HCT116 (cell line): Measurements from ENCODE around the gene PSG4.
"Not testable (repeated sequence)": the region's sequence is repeated elsewhere in the genome, so short reads cannot be mapped to it uniquely, and the experiment has no call there.

Experiments used
- ATF3 ChIP-seq: IDR thresholded peaks from 2 replicates; pipeline ENCODE4 v1.6.1; 2012
- CEBPB ChIP-seq: IDR thresholded peaks from 2 replicates; pipeline ENCODE4 v1.6.1; 2012; ENCODE audit warnings: low read depth
- CTCF ChIP-seq, 3 experiments: fragments of 200-600 bp in 1 of 3; sonication (generic) in 1 of 3; IDR thresholded peaks in 2 of 3; conservative IDR thresholded peaks in 1 of 3; 2 replicates each; pipeline ENCODE4 v1.5.1; 2012 to 2017; ENCODE audit warnings: low read depth in 2 of 3, low read length in 2 of 3, antibody characterized with exemption in 1 of 3, borderline replicate concordance in 1 of 3, control low read depth in 1 of 3, mild to moderate bottlenecking in 1 of 3, mixed read lengths in 1 of 3, mixed run types in 1 of 3, moderate library complexity in 1 of 3; ENCODE audit not compliant: insufficient read depth in 1 of 3
- JUND ChIP-seq: IDR thresholded peaks from 2 replicates; pipeline ENCODE4 v1.6.1; 2012
- POLR2A ChIP-seq: IDR thresholded peaks from 2 replicates; pipeline ENCODE4 v1.7.0; 2011; ENCODE audit warnings: borderline replicate concordance; ENCODE audit not compliant: insufficient read depth, insufficient read length; ENCODE audit errors: extremely low read depth
- POLR2AphosphoS5 ChIP-seq: IDR thresholded peaks from 2 replicates; pipeline ENCODE4 v1.6.1; 2011; ENCODE audit warnings: mild to moderate bottlenecking, low read depth, low read length, moderate library complexity
- SRF ChIP-seq: IDR thresholded peaks from 2 replicates; pipeline ENCODE4 v1.6.1; 2012; ENCODE audit warnings: low read depth
- ZNF274 ChIP-seq: fragments of 200-500 bp; sonication (Bioruptor generic); IDR thresholded peaks from 2 replicates; pipeline ENCODE4 v1.6.1; 2014; ENCODE audit warnings: mild to moderate bottlenecking, low read depth, low read length, inconsistent platforms
- TF ChIP-seq, protein P1 (sequence below): IDR thresholded peaks from 2 replicates; pipeline ENCODE4 v1.6.1; 2012
- TF ChIP-seq, protein P2 (sequence below): IDR thresholded peaks from 2 replicates; pipeline ENCODE4 v1.6.1; 2012; ENCODE audit warnings: low read depth

- not testable (repeated sequence) for TF ChIP-seq CTCF (IDR thresholded peaks at IDR 0.05 in 2 of 3, conservative IDR thresholded peaks at IDR 0.05 in 1 of 3; ENCODE audit: borderline replicate concordance in 1 of 3, insufficient read depth in 1 of 3, low read depth in 2 of 3, low read length in 2 of 3); ATF3; SRF; ZNF274; POLR2A; POLR2AphosphoS5; JUND; CEBPB
- TF ChIP-seq, protein P1, sequence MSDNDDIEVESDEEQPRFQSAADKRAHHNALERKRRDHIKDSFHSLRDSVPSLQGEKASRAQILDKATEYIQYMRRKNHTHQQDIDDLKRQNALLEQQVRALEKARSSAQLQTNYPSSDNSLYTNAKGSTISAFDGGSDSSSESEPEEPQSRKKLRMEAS = not testable (repeated sequence)
- TF ChIP-seq, protein P2, sequence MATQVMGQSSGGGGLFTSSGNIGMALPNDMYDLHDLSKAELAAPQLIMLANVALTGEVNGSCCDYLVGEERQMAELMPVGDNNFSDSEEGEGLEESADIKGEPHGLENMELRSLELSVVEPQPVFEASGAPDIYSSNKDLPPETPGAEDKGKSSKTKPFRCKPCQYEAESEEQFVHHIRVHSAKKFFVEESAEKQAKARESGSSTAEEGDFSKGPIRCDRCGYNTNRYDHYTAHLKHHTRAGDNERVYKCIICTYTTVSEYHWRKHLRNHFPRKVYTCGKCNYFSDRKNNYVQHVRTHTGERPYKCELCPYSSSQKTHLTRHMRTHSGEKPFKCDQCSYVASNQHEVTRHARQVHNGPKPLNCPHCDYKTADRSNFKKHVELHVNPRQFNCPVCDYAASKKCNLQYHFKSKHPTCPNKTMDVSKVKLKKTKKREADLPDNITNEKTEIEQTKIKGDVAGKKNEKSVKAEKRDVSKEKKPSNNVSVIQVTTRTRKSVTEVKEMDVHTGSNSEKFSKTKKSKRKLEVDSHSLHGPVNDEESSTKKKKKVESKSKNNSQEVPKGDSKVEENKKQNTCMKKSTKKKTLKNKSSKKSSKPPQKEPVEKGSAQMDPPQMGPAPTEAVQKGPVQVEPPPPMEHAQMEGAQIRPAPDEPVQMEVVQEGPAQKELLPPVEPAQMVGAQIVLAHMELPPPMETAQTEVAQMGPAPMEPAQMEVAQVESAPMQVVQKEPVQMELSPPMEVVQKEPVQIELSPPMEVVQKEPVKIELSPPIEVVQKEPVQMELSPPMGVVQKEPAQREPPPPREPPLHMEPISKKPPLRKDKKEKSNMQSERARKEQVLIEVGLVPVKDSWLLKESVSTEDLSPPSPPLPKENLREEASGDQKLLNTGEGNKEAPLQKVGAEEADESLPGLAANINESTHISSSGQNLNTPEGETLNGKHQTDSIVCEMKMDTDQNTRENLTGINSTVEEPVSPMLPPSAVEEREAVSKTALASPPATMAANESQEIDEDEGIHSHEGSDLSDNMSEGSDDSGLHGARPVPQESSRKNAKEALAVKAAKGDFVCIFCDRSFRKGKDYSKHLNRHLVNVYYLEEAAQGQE = not testable (repeated sequence)
These were observed 10.4 kb upstream of the PSG4 start for GRCh38 chr19:43215881-43216280.
